SK-N-SH treated with all-trans-retinoic acid at 6 μM for 48 hours (cell line): Measurements from ENCODE around the gene NUP214.

ENCODE experiments used
- ATAC-seq: fragments of 200-7000 bp; cut with Tn5 transposase; 3 replicates; pipeline ENCODE4 v1.9.1; 2020; ENCODE audit warnings: mild to moderate bottlenecking, moderate library complexity
- ARNTL ChIP-seq: fragments of 450-650 bp; formaldehyde crosslinking; IDR thresholded peaks from 2 replicates; pipeline ENCODE4 v1.5.0; 2020; ENCODE audit warnings: low read depth, mild to moderate bottlenecking, moderate library complexity, borderline replicate concordance
- BACH2 ChIP-seq: fragments of 250-450 bp; sonication (Bioruptor Pico); IDR thresholded peaks from 2 replicates; pipeline ENCODE4 v1.9.0; 2021; ENCODE audit warnings: mild to moderate bottlenecking, borderline replicate concordance
- CSDC2 ChIP-seq: fragments of 250-450 bp; sonication (Bioruptor Pico); IDR thresholded peaks from 2 replicates; pipeline ENCODE4 v1.5.0; 2020; ENCODE audit warnings: mild to moderate bottlenecking, moderate library complexity
- CSRNP3 ChIP-seq: fragments of 250-450 bp; sonication (Bioruptor Pico); IDR thresholded peaks from 2 replicates; pipeline ENCODE4 v1.5.1; 2021; ENCODE audit warnings: mild to moderate bottlenecking, moderate library complexity
- ESRRG ChIP-seq: fragments of 250-450 bp; sonication (Bioruptor Pico); IDR thresholded peaks from 2 replicates; pipeline ENCODE4 v1.6.1; 2021; ENCODE audit warnings: mild to moderate bottlenecking
- GLIS3 ChIP-seq: fragments of 250-450 bp; sonication (Bioruptor Pico); IDR thresholded peaks from 2 replicates; pipeline ENCODE4 v1.5.0; 2020; ENCODE audit warnings: mild to moderate bottlenecking, moderate library complexity
- ISL1 ChIP-seq: fragments of 250-450 bp; sonication (Bioruptor Pico); IDR thresholded peaks from 2 replicates; pipeline ENCODE4 v2.1.2; 2022; ENCODE audit warnings: mild to moderate bottlenecking, moderate library complexity
- OSR1 ChIP-seq: fragments of 250-450 bp; sonication (Bioruptor Pico); IDR thresholded peaks from 2 replicates; pipeline ENCODE4 v1.8.0; 2022; ENCODE audit warnings: moderate library complexity, mild to moderate bottlenecking, inconsistent platforms
- POU6F1 ChIP-seq: fragments of 250-450 bp; sonication (Bioruptor Pico); IDR thresholded peaks from 2 replicates; pipeline ENCODE4 v1.8.0; 2021; ENCODE audit warnings: low read depth, mild to moderate bottlenecking, moderate library complexity, borderline replicate concordance
- PPARA ChIP-seq: fragments of 250-450 bp; sonication (Bioruptor Pico); IDR thresholded peaks from 2 replicates; pipeline ENCODE4 v1.5.0; 2020; ENCODE audit warnings: mild to moderate bottlenecking, borderline replicate concordance
- RARB ChIP-seq: fragments of 250-450 bp; sonication (Bioruptor Pico); IDR thresholded peaks from 2 replicates; pipeline ENCODE4 v1.8.0; 2021; ENCODE audit warnings: mild to moderate bottlenecking, moderate library complexity
- SNAI2 ChIP-seq: fragments of 250-450 bp; sonication (Bioruptor Pico); IDR thresholded peaks from 2 replicates; pipeline ENCODE4 v1.5.0; 2020; ENCODE audit warnings: mild to moderate bottlenecking, moderate library complexity
- TCF4 ChIP-seq: fragments of 250-450 bp; sonication (Bioruptor Pico); IDR thresholded peaks from 2 replicates; pipeline ENCODE4 v1.8.0; 2021; ENCODE audit warnings: mild to moderate bottlenecking, moderate library complexity, borderline replicate concordance
- TOX ChIP-seq: fragments of 250-450 bp; sonication (Bioruptor Pico); IDR thresholded peaks from 2 replicates; pipeline ENCODE4 v1.8.0; 2021; ENCODE audit warnings: mild to moderate bottlenecking, moderate library complexity, borderline replicate concordance
- TSHZ2 ChIP-seq: fragments of 250-450 bp; sonication (Bioruptor Pico); IDR thresholded peaks from 2 replicates; pipeline ENCODE4 v1.5.0; 2020; ENCODE audit warnings: mild to moderate bottlenecking, moderate library complexity
- ZC3H10 ChIP-seq: fragments of 250-450 bp; sonication (Bioruptor Pico); IDR thresholded peaks from 2 replicates; pipeline ENCODE4 v1.5.1; 2021; ENCODE audit warnings: mild to moderate bottlenecking, moderate library complexity
- ZFP3 ChIP-seq: fragments of 250-450 bp; sonication (Bioruptor Pico); IDR thresholded peaks from 2 replicates; pipeline ENCODE4 v1.5.0; 2020; ENCODE audit warnings: mild to moderate bottlenecking, moderate library complexity
- ZFP30 ChIP-seq: fragments of 450-650 bp; formaldehyde crosslinking; IDR thresholded peaks from 2 replicates; pipeline ENCODE4 v1.5.0; 2022; ENCODE audit warnings: mild to moderate bottlenecking, moderate library complexity
- ZNF565 ChIP-seq: fragments of 450-650 bp; formaldehyde crosslinking; conservative IDR thresholded peaks from 2 replicates; pipeline ENCODE4 v1.5.0; 2020; ENCODE audit warnings: low read depth, mild to moderate bottlenecking, moderate library complexity
- ZNF70 ChIP-seq: fragments of 450-650 bp; formaldehyde crosslinking; IDR thresholded peaks from 2 replicates; pipeline ENCODE4 v1.5.0; 2020; ENCODE audit warnings: mild to moderate bottlenecking, moderate library complexity
- ZNF8 ChIP-seq: fragments of 450-650 bp; formaldehyde crosslinking; IDR thresholded peaks from 2 replicates; pipeline ENCODE4 v1.5.0; 2020; ENCODE audit warnings: mild to moderate bottlenecking, moderate library complexity
- TF ChIP-seq, protein P1 (sequence below): fragments of 250-450 bp; sonication (Bioruptor Pico); IDR thresholded peaks from 2 replicates; pipeline ENCODE4 v1.8.0; 2020; ENCODE audit warnings: mild to moderate bottlenecking, moderate library complexity, borderline replicate concordance
- TF ChIP-seq, protein P2 (sequence below): fragments of 250-450 bp; sonication (Bioruptor Pico); IDR thresholded peaks from 2 replicates; pipeline ENCODE4 v1.5.1; 2020; ENCODE audit warnings: low read depth, mild to moderate bottlenecking, moderate library complexity

The NUP214 gene

GRCh38 chr9:131126059-131126426, 657 bp downstream of the NUP214 start (continued):
- TF ChIP-seq, protein P1, sequence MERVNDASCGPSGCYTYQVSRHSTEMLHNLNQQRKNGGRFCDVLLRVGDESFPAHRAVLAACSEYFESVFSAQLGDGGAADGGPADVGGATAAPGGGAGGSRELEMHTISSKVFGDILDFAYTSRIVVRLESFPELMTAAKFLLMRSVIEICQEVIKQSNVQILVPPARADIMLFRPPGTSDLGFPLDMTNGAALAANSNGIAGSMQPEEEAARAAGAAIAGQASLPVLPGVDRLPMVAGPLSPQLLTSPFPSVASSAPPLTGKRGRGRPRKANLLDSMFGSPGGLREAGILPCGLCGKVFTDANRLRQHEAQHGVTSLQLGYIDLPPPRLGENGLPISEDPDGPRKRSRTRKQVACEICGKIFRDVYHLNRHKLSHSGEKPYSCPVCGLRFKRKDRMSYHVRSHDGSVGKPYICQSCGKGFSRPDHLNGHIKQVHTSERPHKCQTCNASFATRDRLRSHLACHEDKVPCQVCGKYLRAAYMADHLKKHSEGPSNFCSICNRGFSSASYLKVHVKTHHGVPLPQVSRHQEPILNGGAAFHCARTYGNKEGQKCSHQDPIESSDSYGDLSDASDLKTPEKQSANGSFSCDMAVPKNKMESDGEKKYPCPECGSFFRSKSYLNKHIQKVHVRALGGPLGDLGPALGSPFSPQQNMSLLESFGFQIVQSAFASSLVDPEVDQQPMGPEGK (CRISPR knock-in tag) = no peak
- TF ChIP-seq, protein P2, sequence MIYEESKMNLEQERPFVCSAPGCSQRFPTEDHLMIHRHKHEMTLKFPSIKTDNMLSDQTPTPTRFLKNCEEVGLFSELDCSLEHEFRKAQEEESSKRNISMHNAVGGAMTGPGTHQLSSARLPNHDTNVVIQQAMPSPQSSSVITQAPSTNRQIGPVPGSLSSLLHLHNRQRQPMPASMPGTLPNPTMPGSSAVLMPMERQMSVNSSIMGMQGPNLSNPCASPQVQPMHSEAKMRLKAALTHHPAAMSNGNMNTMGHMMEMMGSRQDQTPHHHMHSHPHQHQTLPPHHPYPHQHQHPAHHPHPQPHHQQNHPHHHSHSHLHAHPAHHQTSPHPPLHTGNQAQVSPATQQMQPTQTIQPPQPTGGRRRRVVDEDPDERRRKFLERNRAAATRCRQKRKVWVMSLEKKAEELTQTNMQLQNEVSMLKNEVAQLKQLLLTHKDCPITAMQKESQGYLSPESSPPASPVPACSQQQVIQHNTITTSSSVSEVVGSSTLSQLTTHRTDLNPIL (CRISPR knock-in tag) = no peak
- TF ChIP-seq RARB (CRISPR knock-in tag) (no peak), PPARA (no peak; the same call in 1 of the 2 replicates), ESRRG (CRISPR knock-in tag) (no peak), ZNF565 (no peak), OSR1 (no peak)
- TF ChIP-seq, all 23 proteins: peak for 0

GRCh38 chr9:131129183-131129582, 3.8 kb downstream of the NUP214 start:
- TF ChIP-seq TCF4 (CRISPR knock-in tag) (no peak), OSR1 (no peak), CSRNP3 (CRISPR knock-in tag) (no peak), PPARA (no peak), GLIS3 (no peak), ARNTL (CRISPR knock-in tag) (no peak), ESRRG (CRISPR knock-in tag) (no peak), TSHZ2 (CRISPR knock-in tag) (no peak), ZC3H10 (CRISPR knock-in tag) (no peak), POU6F1 (CRISPR knock-in tag) (no peak), ZNF70 (CRISPR knock-in tag) (no peak), TOX (CRISPR knock-in tag) (no peak), CSDC2 (CRISPR knock-in tag) (no peak), RARB (CRISPR knock-in tag) (no peak)
- no peak for ATAC-seq

DNA sequence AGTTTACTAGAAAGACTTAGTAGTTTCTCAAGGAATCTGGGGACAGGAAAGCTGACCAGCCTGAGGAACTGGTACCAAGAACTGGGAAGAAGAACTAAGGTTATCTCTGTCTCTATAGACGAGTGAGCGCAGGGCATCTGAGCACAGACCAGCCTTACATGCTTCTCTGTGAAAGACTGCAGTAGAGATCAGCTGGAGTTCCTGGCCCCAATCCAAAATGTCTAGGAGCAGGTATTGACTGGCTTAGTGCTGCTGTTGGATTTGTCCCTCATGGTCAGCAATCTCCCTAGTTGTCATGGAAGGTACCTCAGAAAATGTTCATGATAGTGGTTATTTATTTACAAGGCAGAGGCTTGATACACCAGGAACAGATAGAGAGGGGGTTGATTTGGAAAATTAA, 13.3 kb downstream of the NUP214 start:
- ATAC-seq = no peak
- TF ChIP-seq TSHZ2 (CRISPR knock-in tag) (no peak), BACH2 (CRISPR knock-in tag) (no peak), ISL1 (CRISPR knock-in tag) (no peak), ZFP3 (CRISPR knock-in tag) (no peak), TCF4 (CRISPR knock-in tag) (no peak), ZC3H10 (CRISPR knock-in tag) (no peak), RARB (CRISPR knock-in tag) (no peak), ZFP30 (CRISPR knock-in tag) (no peak), CSDC2 (CRISPR knock-in tag) (no peak), ZNF70 (CRISPR knock-in tag) (no peak), ZNF8 (CRISPR knock-in tag) (no peak), PPARA (no peak), TOX (CRISPR knock-in tag) (no peak), SNAI2 (CRISPR knock-in tag) (no peak), GLIS3 (no peak), ESRRG (CRISPR knock-in tag) (no peak)
- TF ChIP-seq, protein P2 (CRISPR knock-in tag) = no peak
